KOPT-K1 (cell line): ENCODE results near the gene VAV1.
A peak's percentile ranks its signal among the peaks of the same experiment; 100 is the strongest.

Experiments
- H3K27ac ChIP-seq: fragments of 200-600 bp; sonication (generic); 2 replicates; pipeline ENCODE4 v1.5.1; 2016; ENCODE audit warnings: antibody characterized with exemption, mild to moderate bottlenecking, low read depth, low read length; ENCODE audit not compliant: poor library complexity, severe bottlenecking
- H3K36me3 ChIP-seq: fragments of 200-600 bp; sonication (generic); 2 replicates; pipeline ENCODE4 v1.5.1; 2017; ENCODE audit warnings: antibody characterized with exemption, mild to moderate bottlenecking, low read length, moderate library complexity; ENCODE audit not compliant: insufficient read depth
- H3K9me3 ChIP-seq: fragments of 200-600 bp; sonication (generic); 2 replicates; pipeline ENCODE4 v1.5.1; 2017; ENCODE audit warnings: antibody characterized with exemption, low read length, mild to moderate bottlenecking; ENCODE audit not compliant: insufficient read depth, poor library complexity, severe bottlenecking

The VAV1 gene, protein sequence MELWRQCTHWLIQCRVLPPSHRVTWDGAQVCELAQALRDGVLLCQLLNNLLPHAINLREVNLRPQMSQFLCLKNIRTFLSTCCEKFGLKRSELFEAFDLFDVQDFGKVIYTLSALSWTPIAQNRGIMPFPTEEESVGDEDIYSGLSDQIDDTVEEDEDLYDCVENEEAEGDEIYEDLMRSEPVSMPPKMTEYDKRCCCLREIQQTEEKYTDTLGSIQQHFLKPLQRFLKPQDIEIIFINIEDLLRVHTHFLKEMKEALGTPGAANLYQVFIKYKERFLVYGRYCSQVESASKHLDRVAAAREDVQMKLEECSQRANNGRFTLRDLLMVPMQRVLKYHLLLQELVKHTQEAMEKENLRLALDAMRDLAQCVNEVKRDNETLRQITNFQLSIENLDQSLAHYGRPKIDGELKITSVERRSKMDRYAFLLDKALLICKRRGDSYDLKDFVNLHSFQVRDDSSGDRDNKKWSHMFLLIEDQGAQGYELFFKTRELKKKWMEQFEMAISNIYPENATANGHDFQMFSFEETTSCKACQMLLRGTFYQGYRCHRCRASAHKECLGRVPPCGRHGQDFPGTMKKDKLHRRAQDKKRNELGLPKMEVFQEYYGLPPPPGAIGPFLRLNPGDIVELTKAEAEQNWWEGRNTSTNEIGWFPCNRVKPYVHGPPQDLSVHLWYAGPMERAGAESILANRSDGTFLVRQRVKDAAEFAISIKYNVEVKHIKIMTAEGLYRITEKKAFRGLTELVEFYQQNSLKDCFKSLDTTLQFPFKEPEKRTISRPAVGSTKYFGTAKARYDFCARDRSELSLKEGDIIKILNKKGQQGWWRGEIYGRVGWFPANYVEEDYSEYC

DNA sequence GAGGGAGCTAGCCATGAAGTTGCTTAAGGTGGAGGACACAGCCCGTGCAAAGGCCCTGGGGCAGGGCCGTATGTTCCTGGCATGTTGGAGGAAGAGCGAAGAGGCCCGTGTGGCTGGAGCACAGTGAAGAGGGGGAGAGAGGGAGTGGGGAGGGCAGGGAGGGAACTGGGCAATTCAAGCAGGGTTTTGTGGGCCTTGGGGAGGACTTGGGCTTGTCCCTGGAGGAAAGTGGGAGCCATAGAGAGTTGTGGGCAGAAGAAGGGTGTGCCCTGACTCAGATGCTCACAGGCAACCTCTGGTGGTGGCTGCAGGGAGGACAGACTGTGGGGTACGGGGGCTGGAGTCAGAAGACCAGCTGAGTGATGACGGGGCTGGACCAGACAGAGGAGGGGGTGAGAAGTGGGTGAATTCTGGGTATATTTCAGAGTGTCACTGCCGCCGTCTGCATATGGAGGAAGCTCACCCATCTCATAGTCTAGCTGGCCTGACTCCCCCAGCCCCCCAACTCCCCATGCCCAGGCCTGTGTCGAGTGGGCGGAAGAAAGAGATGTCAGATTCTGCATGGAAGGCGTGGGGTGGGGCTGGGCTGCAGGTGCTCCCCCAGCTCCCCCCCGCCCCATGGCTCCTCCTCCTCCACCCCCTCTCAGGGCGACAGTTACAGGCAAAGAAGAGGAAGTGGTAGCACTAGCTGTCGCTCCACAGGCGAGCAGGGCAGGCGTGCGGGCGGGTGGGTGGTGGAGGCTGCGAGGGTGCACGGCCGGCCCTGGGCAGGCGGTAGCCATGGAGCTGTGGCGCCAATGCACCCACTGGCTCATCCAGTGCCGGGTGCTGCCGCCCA lies at the start of gene VAV1:
TSS of gene VAV1 (plus strand) at position 681 of the 838 bp plus-strand sequence. CDS start at position 781, 100 bp downstream.
- Histone ChIP-seq H3K36me3 (peaks cover 26% of the 10 kb centered on the region), H3K9me3 (no peaks in the 10 kb centered on the region), H3K27ac (peak within 1 kb of the TSS; percentile 96)

GRCh38 chr19:6723108-6723618 lies 49.3 kb upstream of the VAV1 start:
- Histone ChIP-seq H3K36me3 (no peaks in the 10 kb centered on the region), H3K27ac (no peak overlapping the region), H3K9me3 (no peaks in the 10 kb centered on the region)

GRCh38 chr19:6723738-6724137 lies 48.8 kb upstream of the VAV1 start:
- no peaks in the 10 kb centered on the region for H3K36me3 ChIP-seq
- H3K27ac ChIP-seq: no peak overlapping the region
- no peaks in the 10 kb centered on the region for H3K9me3 ChIP-seq

- H3K27ac ChIP-seq: no peak overlapping the region
- H3K36me3 ChIP-seq: no peaks in the 10 kb centered on the region
- no peaks in the 10 kb centered on the region for H3K9me3 ChIP-seq
These were observed 47.6 kb upstream of the VAV1 start for GRCh38 chr19:6724631-6725492.

GRCh38 chr19:6725513-6726231 lies 46.8 kb upstream of the VAV1 start:
- no peaks in the 10 kb centered on the region for H3K9me3 ChIP-seq
- no peak overlapping the region for H3K27ac ChIP-seq
- no peaks in the 10 kb centered on the region for H3K36me3 ChIP-seq

DNA sequence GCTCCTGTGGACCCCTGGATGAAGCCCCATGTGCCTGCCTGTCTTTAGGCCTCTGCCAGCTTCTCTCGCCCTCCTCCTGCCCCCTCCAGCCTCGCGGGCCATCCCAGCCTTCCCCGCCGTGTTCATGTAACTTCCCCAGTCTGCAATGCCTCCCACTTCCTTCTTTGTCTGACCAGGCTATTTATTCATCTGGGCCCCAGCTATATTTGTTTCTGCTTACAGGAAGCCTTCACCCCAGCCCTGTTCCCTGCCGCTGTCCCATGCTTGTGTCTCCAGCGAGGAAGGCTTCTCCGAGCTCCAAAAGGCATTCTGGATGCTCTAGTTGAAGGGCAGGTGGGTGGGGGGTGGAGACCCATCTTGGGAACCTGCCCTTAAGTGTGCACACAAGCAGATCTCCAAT lies 44.2 kb upstream of the VAV1 start:
- H3K9me3 ChIP-seq: no peaks in the 10 kb centered on the region
- no peak overlapping the region for H3K27ac ChIP-seq
- H3K36me3 ChIP-seq: peaks cover 8% of the 10 kb centered on the region; the same call in 1 of the 2 replicates

DNA sequence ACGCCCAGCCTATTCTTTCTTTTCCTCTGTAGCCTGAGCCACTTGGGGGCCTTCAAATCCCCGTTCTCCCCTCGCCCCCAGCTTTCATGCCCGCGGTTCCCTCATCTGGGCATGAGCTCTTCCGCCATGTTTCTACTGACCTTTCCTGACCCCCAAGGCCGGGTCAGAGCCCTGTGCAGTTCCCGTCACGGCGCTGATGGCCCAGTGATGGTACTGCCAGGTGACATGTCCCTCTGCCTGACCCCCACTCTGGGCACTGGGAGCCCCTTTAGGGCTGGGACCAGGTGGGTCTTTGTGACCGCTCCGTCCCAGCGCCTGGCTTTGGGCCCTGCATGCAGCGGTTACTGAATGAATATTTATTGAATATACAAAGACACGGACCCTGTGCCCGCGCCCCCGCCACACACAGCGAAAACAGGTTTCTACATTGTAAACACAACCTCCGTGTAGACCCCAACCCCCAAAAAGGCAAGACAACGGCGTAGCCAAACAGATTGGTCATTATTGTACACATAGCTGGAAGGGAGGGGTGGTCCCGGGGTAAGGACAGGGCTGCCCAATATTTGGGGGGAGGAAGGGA lies 42.8 kb upstream of the VAV1 start:
- peaks cover 14% of the 10 kb centered on the region; the same call in 1 of the 2 replicates for H3K36me3 ChIP-seq
- no peaks in the 10 kb centered on the region for H3K9me3 ChIP-seq
- H3K27ac ChIP-seq: no peak overlapping the region

DNA sequence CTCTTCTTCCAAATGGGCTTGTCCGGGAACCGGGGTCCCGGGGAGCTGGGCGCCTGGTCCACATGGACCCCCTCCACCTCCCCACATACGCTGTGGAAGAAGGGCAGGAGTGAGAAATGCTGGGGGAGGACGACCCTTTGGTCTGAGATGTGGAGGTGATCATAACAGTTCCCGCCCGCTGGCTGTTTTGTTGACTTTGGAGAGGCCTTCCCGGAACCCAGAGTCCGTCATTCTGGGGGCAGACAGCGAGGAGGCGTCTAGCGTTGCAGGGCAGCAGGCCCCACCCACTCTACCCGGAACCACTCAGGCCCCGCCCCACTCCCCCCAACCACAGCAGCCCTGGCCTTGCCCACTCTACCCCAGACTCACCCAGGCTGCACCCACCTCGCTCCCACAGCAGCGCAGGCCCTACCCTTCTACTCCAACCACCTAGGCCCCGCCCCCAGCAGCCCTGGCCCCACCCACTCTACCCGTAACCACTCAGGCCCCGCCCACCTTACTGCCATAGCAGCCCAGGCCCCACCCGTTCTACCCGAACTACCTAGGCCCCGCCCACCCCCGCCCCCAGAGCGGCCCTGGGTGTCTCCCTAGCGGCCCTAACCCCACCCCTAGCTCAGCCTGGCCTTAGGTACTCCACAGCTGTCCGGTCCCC lies 42.2 kb upstream of the VAV1 start:
- peaks cover 14% of the 10 kb centered on the region; the same call in 1 of the 2 replicates for H3K36me3 ChIP-seq
- H3K27ac ChIP-seq: no peak overlapping the region
- H3K9me3 ChIP-seq: no peaks in the 10 kb centered on the region

DNA sequence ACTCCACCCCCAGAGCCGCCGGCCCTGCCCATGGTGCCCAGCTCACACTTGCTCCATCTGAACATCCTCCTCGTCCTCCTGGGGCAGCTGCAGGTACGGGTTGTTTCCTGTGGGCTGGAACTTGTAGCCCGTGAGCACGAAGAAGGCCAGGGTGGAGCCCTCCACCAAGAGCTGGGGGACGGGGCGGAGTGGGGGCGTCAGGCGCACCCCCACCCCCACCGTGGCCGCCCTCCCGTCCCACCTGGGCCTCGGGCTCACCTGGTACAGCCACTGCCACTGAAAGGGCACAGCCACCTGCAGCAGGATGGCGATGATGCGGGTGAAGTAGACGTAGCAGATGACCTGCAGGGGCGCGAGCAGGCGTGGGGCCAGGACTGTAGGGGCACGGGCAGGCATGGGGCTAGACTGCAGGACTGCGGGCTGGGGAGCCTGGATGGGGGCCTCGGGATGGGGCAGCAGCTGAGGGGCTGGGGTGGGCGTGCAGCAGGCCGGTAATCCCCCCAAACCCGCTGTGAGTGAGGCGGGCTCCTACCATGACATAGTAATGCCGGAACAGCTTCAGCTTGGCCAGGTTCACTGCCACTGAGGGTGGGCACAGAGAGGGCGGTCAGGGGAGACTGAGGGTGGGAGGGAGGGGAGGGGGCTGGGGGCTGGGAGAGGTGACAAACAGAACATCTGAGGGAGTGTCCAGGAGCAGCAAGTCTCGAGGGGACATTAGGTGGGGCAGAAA lies 41.4 kb upstream of the VAV1 start:
- H3K36me3 ChIP-seq: peaks cover 14% of the 10 kb centered on the region; the same call in 1 of the 2 replicates
- no peaks in the 10 kb centered on the region for H3K9me3 ChIP-seq

DNA sequence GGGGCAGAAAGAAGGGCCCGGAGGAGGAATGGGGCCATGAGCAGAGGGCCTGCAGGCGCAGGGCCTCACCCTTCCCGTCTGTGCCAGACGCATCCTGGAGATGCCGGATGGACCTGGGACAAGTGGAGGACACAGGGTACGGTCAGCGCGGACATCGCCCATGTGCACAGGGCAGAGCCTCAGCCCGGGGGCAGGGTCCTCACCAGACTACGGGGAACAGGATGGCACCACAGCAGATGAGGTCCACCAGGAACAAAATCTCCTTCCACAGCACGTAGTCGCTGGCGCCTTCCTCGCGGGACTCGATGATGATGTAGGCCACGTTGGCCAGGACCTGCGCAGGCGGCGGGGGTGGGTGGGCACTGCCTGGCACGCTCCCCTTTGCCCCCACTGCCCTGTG lies 40.7 kb upstream of the VAV1 start:
- no peak overlapping the region for H3K27ac ChIP-seq
- H3K36me3 ChIP-seq: peaks cover 14% of the 10 kb centered on the region; the same call in 1 of the 2 replicates

More for the DNA sequence above, 41.4 kb upstream of the VAV1 start:
- H3K27ac ChIP-seq: no peak overlapping the region

DNA sequence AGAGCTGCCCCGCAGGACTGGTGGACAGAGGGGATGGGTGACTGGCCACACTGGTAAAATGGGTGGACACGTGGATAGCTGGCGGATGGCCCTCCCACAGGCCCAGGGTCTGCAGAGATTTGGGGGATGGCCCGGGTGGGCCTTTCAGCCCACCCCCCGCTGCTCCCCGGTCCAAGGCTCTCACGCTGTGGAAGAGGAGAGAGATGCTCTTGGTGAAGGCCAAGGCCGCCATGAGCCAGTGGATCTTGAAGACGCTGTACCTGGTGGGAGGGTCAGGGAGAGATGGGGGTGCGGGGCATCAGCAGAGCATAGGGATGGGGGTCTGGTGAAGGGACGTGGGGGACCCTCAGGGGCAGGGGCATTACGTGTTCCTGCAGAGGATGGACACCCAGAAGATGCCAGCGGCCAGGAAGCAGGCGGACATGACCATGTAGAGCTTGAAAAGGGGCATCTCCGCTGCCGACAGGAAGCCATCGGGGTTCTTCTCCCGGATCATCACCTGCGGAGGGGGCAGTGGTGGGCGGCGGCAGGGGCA lies 39.6 kb upstream of the VAV1 start:
- no peaks in the 10 kb centered on the region for H3K9me3 ChIP-seq
- H3K27ac ChIP-seq: no peak overlapping the region
- H3K36me3 ChIP-seq: peaks cover 14% of the 10 kb centered on the region; the same call in 1 of the 2 replicates

More for the DNA sequence above, 40.7 kb upstream of the VAV1 start:
- H3K9me3 ChIP-seq: no peaks in the 10 kb centered on the region
